HG03280 (cell line): ENCODE data around the gene RUVBL1.
"Not testable (repeated sequence)": the region's sequence is repeated elsewhere in the genome, so short reads cannot be mapped to it uniquely, and the experiment has no call there.

Experiments used
- ATAC-seq: cut with Tn5 transposase; IDR thresholded peaks from one replicate; pipeline ENCODE4 v1.9.1; 2021; ENCODE audit warnings: mild to moderate bottlenecking, moderate library complexity; ENCODE audit not compliant: unreplicated experiment

The RUVBL1 gene

DNA sequence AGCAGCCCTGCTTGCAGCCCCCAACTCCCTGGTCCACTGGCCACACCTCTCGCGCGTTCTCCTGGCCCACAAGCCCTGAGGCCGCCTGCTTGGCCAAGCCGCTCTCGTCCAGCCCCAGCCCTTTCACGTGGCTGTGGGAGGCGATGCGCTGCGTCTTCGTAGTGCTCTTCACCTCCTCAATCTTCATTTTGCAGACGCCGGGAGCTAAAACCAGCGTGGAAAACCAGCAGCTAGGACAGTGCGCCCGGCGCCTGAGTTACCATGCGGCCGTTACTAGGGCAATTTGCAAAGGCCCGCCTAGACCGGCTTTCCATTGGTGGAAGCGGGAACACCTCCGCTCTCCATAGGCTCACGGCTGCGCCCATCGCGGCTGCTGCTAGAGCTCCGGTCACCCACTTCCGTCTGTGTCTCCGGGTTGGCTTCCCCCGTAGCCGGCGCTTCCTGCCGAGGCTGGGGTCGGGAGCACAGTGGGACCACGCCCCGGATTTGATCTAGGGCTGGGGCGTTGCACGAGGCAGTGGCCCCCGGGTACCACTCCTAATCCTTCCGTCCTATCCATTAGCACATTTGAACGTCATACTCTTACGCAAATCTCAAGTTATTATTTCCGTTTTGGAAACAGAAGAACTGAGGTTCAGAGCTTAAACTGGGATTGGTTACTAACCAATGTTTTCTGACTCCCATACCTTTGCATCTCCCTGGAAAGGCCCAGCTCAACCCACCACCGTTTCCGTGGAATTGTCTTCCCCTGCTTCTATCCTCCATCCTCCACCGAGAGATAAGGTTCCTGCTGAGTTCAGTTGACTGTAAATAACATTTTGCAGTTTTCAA, at the start of gene RUVBL1:
Gene RUVBL1 (minus strand): TSS at position 275 of the 831 bp plus-strand sequence. CDS start 88 bp downstream, at position 187.
- peak; percentile 99 for ATAC-seq

GRCh38 chr3:128173200-128173599, 49.6 kb upstream of the RUVBL1 start:
- ATAC-seq, result no peak

GRCh38 chr3:128170866-128171516, 47.4 kb upstream of the RUVBL1 start:
- ATAC-seq, result no peak

- no peak for ATAC-seq
Measured at GRCh38 chr3:128168836-128169235, 45.2 kb upstream of the RUVBL1 start.

DNA sequence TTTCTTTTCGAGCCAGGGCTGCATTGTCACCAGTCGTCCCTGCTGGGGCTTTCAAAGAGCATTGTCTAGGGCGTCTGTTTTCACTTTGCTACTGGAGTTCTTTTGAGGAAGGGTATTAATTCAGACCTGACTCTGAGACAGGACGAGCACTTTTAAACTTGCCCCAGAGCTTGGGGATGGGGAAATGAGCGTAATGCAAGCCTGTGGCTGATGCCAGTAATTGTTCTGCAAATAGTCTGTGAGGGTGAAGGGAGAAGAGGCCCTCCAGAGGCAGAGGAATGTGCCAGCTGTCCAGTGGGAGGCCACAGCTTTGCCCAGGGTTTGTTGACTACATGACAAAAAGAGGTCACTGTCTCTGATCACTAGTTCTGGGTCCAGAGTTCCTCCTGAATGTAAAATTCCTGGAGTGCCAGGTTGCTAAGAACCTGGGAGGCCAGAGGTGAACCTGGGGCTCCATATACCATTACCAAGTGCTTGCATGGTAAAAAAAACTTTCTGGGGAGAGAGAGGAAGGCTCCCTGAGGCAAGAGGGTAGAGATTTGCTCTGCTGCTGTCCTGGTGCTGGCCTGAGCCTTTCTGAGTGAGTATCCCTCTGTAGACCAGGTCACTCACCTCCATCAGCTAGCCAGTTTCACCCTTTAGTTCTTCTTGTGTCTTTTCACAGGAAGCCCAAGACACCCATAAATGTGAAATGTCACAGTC, 44.5 kb upstream of the RUVBL1 start:
- ATAC-seq, result no peak

- no peak for ATAC-seq
Measured at GRCh38 chr3:128167646-128167972, 44.0 kb upstream of the RUVBL1 start.

- ATAC-seq, result no peak
Measured at GRCh38 chr3:128166971-128167453, 43.4 kb upstream of the RUVBL1 start.

DNA sequence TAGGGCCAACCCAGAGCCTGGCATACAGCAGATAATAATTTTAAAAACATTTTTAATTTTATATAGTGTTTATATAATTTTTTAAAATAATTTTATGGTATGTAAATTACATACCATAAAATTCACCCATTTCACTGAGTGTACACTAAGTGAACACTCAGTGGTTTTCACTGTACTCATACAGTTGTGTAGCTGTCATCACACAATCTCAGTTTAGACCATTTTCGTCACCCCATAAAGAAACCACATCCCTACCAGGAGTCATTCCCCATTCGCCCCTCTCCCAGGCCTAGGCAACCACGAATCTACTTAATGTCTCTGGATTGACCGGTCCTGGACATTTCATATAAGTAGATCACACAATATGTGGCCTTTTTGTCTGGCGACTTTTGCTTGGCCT, 39.8 kb upstream of the RUVBL1 start:
- no peak for ATAC-seq

DNA sequence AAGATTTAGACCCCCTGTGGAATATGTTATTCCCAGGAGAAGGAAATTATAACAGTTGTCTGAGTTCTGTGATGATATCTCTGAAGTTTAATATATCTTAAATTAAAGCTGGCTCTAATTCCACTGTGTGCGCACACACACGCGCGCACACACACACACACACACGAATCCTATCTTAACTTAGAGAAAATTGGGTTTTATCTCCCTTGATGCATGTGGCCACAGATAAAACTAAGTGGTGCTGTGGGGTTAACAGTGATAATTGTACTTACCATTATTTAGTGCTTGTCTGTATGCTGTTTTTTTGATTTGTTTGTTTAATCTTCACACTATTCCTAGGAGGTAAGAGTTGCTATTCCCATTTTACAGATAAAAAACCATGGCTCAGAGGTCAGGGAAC, 37.0 kb upstream of the RUVBL1 start:
- no peak for ATAC-seq

DNA sequence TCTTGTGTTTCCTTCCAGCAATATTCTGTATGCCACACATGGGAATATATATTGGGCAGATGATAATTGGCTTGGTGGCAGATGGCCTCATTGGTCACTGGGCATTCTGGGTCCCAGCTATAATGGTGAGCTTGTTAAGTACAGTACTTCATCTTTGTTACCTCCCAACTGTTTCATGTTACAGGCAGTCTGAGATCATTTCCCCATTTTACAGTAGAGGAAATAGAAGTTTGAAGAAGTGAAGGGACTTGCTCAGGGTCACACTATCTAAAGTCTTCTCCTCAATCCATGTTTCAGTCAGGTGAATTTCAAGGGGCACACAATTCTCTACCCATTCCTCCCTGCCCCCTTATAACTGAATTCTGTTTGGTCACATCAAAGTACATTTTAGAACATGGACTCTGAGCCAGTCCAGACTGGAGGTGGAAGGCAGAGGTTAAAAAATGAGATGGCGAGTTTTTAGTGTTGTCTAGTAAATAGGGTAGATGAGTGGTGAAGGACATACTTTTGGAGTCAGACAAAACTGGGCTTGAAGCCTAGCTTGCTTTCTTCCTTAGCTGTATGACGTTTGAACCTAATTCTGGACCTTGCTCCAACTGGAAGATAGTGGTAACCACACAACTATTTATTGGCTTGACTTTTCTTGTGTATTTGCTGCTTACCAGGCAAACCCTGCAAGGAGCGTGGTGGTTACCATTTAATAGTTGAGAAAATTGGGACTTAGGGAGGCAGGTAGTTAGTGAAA, 32.2 kb upstream of the RUVBL1 start:
- ATAC-seq, result no peak

DNA sequence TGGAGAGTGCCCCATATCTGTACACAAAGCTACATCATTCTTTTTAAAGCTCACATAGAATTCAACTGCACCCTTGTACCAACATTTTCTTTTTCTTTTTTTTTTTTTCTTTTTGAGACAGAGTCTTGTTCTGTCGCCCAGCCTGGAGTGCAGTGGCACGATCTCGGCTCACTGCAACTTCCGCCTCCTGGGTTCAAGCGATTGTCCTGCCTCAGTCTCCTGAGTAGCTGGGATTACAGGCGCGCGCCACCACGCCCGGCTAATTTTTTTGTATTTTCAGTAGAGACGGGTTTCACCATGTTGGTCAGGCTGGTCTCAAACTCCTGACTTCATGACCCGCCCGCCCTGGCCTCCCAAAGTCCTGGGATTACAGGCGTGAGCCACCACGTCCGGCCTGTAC, 30.7 kb upstream of the RUVBL1 start:
- ATAC-seq, result not testable (repeated sequence)

DNA sequence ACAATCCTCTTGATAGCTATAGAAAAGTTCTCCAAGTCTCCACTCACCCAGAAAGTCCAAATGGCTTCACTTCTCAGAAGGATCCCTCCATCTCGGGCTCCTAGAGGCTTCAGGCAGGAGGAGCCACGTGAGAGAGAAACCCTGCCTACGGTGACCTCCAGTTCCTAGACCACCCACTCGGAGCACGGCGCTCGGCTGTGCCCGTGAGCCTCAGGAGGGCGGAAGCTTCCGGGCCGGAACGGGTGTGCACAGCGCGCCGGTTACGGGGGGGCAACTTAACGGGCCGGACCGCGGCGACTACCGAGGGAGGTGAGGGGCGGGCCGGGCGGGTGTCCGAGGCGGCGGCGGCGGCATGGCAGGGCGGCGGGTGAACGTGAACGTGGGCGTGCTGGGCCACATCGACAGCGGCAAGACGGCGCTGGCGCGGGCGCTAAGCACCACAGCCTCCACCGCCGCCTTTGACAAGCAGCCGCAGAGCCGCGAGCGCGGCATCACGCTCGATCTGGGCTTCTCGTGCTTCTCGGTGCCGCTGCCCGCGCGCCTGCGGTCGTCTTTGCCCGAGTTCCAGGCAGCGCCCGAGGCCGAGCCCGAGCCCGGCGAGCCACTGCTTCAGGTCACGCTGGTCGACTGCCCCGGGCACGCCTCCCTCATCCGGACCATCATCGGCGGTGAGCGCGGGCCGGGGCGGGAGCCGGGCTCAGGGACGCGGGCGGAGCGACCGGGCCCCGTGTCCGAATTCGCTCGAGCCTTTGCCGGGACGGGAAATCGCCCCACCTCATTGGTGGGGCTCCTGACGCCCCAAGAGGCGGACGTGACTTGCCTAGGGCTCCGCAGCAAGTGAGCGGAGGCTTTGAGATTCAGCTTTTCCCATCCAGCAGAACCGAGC, 29.8 kb upstream of the RUVBL1 start, which contains the start of gene EEFSEC:
Gene EEFSEC (plus strand): TSS at position 326 of the 886 bp plus-strand sequence. CDS start 27 bp downstream, at position 353.
- ATAC-seq, result peak; percentile 91

- peak; percentile 37 for ATAC-seq
Measured at GRCh38 chr3:128152419-128153155, 29.0 kb upstream of the RUVBL1 start.

- ATAC-seq, result no peak
Measured at GRCh38 chr3:128151758-128152274, 28.2 kb upstream of the RUVBL1 start.

GRCh38 chr3:128149650-128150049, 26.0 kb upstream of the RUVBL1 start:
- no peak for ATAC-seq

DNA sequence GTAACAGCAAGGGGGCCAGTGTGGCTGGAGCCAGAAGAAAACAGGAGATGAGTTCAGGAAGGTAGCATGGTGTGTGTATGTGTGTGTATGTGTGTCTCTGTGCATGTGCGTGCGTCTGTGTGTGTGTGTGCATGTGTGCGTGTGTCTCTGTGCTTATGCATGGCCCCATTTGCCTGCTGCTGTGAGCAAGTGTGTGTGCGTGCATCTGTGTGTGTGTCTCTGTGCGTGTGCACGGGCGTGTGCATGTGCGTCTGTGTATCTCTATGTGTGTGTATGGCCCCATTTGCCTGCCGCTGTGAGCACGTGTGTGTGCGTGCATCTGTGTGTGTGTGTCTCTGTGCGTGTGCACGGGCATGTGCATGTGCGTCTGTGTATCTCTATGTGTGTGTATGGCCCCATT, 22.6 kb upstream of the RUVBL1 start:
- no peak for ATAC-seq

- no peak for ATAC-seq
Measured at GRCh38 chr3:128145279-128145678, 21.7 kb upstream of the RUVBL1 start.

GRCh38 chr3:128144512-128145187, 21.0 kb upstream of the RUVBL1 start:
- no peak for ATAC-seq
